Activated CD8-positive, alpha-beta memory T cell treated with anti-CD3 and anti-CD28 coated beads for 36 hours (primary cell): ENCODE data around the gene F11R. TPM values are rescaled to one million over a fixed set of nuclear protein-coding genes. Genes with fewer than 3 reads are reported as not detected.
"Not testable (repeated sequence)": the region's sequence is repeated elsewhere in the genome, so short reads cannot be mapped to it uniquely, and the experiment has no call there.

Experiments used
- CTCF ChIA-PET: fragments of 350-600 bp; sonication (Branson Sonifier 250); formaldehyde crosslinking; loops from one replicate; lab custom pipeline; 2021; ENCODE audit warnings: antibody characterized with exemption; lab: Charles Lee
- POLR2A ChIA-PET: fragments of 350-600 bp; sonication (Branson Sonifier 250); formaldehyde crosslinking; loops from one replicate; lab custom pipeline; 2021; ENCODE audit warnings: antibody characterized with exemption; lab: Charles Lee
- total RNA-seq, 2 experiments: library from RNA; stranded (reverse); gene quantifications; one replicate each; pipeline ENCODE4 v1.2.3, GENCODE V29; 2021

F11R gene
- total RNA-seq, result 10 to 100 TPM in 1 of 2 experiments, 1 to 10 TPM in 1; 8.6 to 11.5 TPM

DNA sequence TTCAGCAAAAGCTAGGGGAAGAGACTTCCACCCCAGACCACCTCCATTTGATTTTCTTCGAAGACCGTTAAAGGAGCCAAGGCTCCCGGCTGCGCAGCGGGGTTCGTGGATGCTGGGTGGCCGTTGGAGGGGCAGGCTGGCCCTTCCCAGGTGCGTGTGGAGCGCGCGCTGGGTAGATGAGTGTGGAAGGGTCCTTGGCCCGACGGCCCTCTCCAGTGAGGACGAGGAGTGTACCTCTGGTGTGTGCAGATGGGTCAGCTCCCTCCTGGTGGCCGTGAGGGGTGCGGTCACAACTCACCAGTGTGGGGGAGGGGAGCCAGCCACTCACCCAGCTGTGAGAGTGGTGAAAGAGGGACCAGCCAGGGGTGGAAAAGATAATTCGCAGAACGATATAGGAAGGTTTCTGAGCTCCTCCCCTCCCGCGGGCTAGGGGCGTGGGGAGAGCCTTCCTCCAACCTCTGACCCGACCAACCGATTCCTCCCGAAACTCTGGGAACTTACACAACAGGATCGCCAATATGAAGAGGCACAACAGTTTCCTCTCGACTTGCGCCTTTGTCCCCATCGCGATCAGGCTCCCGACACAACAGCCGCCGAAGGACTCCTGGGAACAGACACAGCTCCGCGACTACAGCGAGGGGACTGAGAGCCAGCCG, at the start of gene F11R:
TSS of gene F11R (minus strand) at position 644 of the 656 bp plus-strand sequence. CDS start at position 565, 79 bp downstream.
- POLR2A ChIA-PET, result interaction anchor here (0.6 to 1.6 kb wide), 7 partner anchors 17 to 494 kb away, joined by 3 to 6 read pairs (median 4); partner anchors contain the start of genes ARHGAP30, TSTD1 and USF1
- CTCF ChIA-PET, result interaction anchor here (1.1 to 2.1 kb wide), 3 partner anchors 17 to 77 kb away, joined by 3 to 8 read pairs (median 3); no protein-coding TSS in a partner anchor

DNA sequence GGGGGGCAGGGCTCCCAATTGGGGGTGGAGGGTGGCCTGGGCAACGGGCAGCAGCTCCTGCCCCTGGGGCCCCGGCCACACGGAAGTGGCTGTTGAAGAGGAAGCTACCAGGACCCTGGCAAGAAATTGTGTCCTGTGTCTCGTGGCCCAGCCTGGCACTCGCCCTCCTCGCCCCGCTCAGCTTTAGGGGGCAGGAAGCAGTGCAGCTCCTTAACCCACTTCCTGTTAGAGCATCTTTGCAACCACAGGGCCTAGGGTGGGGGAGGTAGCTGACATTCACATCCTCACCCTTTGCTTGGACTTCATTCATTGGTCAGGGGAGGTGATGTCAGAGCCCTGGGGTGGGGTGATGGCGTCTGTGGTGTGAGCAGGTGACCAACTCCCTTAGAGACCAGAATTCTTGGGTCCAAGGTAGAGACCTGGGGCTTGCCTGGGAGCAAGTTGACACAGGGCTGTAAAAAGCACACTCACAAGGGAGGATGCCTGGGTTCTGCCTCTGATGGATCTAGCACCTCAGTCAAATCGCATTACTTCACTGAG, 48.8 kb upstream of the F11R start, which contains the start of gene ARHGAP30:
TSS of gene ARHGAP30 (minus strand) at position 161 of the 540 bp plus-strand sequence. CDS start 267 bp downstream, outside the sequence.
- CTCF ChIA-PET, result interaction anchor here (0.9 to 5.3 kb wide), 10 partner anchors 9 to 64 kb away, joined by 3 to 42 read pairs (median 6); partner anchors contain the start of genes KLHDC9, NIT1, PFDN2 and USF1
- POLR2A ChIA-PET, result interaction anchor here (0.6 to 3.9 kb wide), 11 partner anchors 9 to 63 kb away, joined by 3 to 45 read pairs (median 4); partner anchors contain the start of genes F11R, KLHDC9, NIT1 and PFDN2

GRCh38 chr1:161069241-161069640, 48.3 kb upstream of the F11R start:
- CTCF ChIA-PET, result interaction anchor here (0.8 to 5.3 kb wide), 9 partner anchors 8 to 48 kb away, joined by 3 to 42 read pairs (median 6); partner anchors contain the start of genes KLHDC9, NIT1, PFDN2 and USF1
- POLR2A ChIA-PET, result interaction anchor here (0.8 to 3.9 kb wide), 9 partner anchors 8 to 64 kb away, joined by 3 to 45 read pairs (median 6); partner anchors contain the start of genes F11R, KLHDC9, NIT1 and PFDN2

- ChIA-PET CTCF (interaction anchor here (0.6 to 5.3 kb wide), 11 partner anchors 8 to 67 kb away, joined by 3 to 42 read pairs (median 4); partner anchors contain the start of genes KLHDC9, NIT1, PFDN2 and USF1), POLR2A (interaction anchor here (1.0 to 3.9 kb wide), 7 partner anchors 7 to 64 kb away, joined by 3 to 45 read pairs (median 6); partner anchors contain the start of genes F11R, NIT1, PFDN2 and TSTD1)
Measured at GRCh38 chr1:161068306-161069234, 47.6 kb upstream of the F11R start.

DNA sequence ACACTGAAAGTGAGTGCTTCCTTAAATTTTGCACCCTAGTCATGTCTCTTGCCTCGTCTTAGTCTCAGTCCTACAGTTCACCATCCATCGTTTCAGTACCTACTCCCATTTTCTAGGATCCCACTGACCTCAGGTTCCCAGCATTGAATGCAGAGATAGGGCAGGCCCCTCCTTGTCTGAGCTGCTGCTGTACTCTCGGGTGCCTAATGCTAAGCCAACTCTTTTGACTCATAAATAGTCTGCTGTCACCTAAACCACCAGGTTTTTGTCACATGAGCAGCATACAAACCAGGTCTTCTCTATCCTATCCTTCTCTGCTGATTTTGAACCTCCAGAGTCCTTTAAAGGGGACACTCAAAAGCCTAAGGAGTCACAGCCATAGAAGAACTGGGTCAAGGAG, 45.7 kb upstream of the F11R start:
- ChIA-PET POLR2A (no interaction called here), CTCF (interaction anchor here (0.6 to 5.3 kb wide), 4 partner anchors 31 to 222 kb away, joined by 4 to 42 read pairs (median 6); partner anchors contain the start of gene KLHDC9)

GRCh38 chr1:161065681-161066080, 44.7 kb upstream of the F11R start:
- POLR2A ChIA-PET, result interaction anchor here (1.0 kb wide), 1 partner anchor 27 kb away, joined by 3 read pairs; the partner anchor contains the start of gene TSTD1
- CTCF ChIA-PET, result interaction anchor here (0.7 to 5.3 kb wide), 7 partner anchors 20 to 221 kb away, joined by 3 to 42 read pairs (median 6); partner anchors contain the start of genes KLHDC9 and USF1

DNA sequence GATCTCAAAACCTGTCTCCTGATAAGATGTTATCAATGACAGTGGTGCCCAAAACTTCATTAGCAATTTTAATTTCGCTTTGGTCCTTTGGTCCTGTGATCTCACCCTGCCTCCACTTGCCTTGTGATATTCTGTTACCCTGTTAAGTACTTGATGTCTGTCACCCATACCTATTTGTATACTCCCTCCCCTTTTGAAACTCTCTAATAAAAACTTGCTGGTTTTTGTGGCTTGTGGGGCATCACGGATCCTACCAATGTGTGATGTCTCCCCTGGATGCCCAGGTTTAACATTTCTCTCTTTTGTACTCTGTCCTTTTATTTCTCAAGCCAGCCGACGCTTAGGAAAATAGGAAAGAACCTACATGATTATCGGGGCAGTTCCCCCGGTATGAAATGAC, 43.0 kb upstream of the F11R start:
- POLR2A ChIA-PET, result not testable (repeated sequence)
- CTCF ChIA-PET, result interaction anchor here (1.6 kb wide), 1 partner anchor 24 kb away, joined by 8 read pairs; no protein-coding TSS in a partner anchor

- POLR2A ChIA-PET, result interaction anchor here (1.8 kb wide), 1 partner anchor 8 kb away, joined by 6 read pairs; the partner anchor contains the start of gene ARHGAP30
- CTCF ChIA-PET, result interaction anchor here (0.7 to 1.8 kb wide), 7 partner anchors 8 to 89 kb away, joined by 3 to 6 read pairs (median 3); partner anchors contain the start of gene ARHGAP30
Measured at GRCh38 chr1:161061419-161061818, 40.5 kb upstream of the F11R start.

GRCh38 chr1:161059293-161059692, 38.3 kb upstream of the F11R start:
- CTCF ChIA-PET, result interaction anchor here (1.2 kb wide), 1 partner anchor 17 kb away, joined by 5 read pairs; no protein-coding TSS in a partner anchor
- POLR2A ChIA-PET, result interaction anchor here (0.7 kb wide), 1 partner anchor 10 kb away, joined by 3 read pairs; the partner anchor contains the start of gene ARHGAP30

GRCh38 chr1:161054805-161055204, 33.9 kb upstream of the F11R start:
- POLR2A ChIA-PET, result interaction anchor here (0.9 kb wide), 1 partner anchor 10 kb away, joined by 4 read pairs; no protein-coding TSS in a partner anchor
- CTCF ChIA-PET, result interaction anchor here (1.2 kb wide), 1 partner anchor 17 kb away, joined by 3 read pairs; no protein-coding TSS in a partner anchor

- CTCF ChIA-PET, result no interaction called here
- POLR2A ChIA-PET, result no interaction called here
Measured at GRCh38 chr1:161054232-161054631, 33.3 kb upstream of the F11R start.

DNA sequence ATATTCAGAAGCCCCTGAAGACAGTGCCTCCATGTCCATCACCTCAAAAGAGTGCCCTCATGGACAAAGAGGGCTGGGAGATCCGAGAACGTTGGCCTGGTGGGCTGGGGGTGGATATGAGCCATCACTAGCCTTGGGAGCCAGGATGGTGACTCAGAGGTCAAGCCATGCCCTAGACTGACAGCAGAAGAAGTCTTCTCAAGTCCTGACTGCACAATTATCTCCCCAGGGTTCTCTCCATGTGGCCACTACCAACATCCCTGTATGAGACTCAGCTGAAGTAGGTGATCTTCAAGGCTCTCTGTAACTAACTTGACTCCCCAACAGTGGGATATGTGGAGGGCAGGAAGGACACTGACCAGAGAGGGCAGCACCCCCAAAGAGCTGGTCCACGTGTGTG, 31.9 kb upstream of the F11R start:
- ChIA-PET POLR2A (no interaction called here), CTCF (no interaction called here)

DNA sequence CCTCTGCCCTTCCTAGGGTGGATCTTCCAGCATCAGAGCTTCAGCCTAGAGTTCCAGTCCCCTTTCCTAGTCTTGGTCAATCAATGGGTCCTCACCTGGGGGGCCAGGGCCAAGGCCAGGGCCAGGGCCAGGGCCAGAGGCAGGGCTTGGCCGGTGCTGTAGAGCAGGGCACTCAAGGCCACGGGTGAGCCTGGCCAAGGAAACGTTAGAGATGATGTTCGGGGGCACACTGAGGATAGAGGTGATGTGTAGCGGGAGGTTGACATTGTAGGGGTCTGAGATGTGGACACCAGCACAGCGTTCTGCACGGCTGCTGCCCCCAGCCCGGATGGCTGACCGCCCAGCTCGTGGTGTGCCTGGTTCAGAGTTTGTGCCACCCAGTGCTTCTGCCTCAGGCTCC, 30.3 kb upstream of the F11R start:
- ChIA-PET CTCF (interaction anchor here (1.2 to 1.5 kb wide), 2 partner anchors 11 to 18 kb away, joined by 4 to 5 read pairs; no protein-coding TSS in a partner anchor), POLR2A (no interaction called here)

DNA sequence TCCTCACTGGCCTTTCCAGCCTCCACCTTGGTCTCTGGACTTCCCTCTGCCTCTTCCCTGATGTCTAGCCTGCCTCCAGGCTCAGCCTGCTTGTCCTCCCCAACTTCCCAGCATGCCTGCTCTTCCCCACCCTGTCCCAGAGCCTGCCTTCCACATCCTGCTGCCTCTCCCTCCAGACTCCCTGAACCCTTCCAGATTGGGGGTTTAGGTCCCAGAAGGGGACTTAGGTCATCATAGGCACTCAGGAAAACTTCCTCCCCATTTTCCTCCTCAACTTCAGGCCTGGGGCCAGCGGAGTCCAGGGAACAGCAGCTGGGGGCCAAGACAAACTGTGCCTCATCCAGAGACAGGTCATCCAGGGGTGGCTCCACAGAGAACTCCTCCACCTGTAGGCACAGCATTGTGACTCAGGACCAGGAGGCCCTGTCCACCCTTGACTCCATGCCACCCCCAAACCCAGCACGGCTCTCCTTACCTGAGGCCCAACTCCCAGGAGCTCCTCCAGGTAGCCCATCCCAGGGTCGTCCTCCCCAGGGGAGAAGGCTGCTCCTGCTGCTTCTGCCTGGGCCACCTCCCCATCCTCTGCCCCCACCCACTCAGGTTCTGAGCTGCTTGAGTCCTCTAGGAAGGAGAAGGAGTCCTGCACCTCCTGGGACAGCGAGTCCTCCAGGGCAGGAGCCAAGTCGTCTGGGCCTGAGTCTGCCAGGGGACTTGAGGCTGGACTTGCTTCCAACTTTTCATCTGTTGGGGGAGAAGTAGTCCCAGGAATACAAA, 28.2 kb upstream of the F11R start:
- POLR2A ChIA-PET, result interaction anchor here (0.7 kb wide), 1 partner anchor 13 kb away, joined by 7 read pairs; no protein-coding TSS in a partner anchor
- CTCF ChIA-PET, result no interaction called here

DNA sequence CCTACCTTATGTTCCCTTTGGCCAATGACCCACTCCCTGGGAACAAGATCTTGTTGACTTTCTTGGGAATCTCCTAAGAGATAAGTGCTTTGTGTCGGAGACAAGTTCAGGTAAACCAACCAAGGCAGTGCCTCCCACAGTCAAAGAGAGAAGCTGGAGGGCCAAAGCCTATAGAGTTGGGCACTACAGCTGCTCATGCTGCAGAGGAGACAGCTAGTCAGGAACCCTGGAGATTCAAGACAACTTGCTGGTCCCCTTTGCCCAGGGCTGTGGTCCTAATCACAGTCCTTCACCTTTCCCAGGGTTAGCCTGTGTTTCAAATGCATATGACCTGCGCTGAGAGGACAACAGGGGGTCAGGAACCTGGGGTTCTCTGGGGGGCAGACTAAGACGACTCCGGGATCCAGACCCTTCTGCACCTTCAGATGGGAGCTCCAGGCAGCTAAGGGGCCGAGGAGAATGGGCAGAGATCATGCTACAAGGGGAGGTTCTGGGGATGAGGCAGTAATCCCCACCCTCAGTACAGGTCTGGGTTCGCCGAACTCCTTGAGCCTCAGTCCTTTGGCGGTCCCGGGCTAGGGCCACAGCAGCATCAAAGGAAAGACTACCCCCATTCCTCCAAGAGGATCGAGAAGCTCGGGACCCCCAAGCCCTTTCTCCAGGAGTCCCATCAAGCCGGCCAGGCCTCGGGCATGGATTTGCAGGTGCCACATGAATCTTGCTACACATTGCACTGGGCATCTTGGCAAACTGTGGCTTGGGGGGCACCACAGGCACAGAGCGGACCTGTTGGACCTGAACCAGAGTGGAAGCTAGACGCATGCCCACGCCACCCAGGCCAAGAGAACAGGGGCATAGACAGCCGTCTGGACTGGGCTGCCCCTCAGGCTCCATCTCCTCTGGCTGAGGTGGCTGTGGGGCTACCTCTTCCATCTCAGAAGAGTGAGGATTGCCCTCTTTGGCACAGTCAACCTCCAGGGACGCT, 26.8 kb upstream of the F11R start:
- POLR2A ChIA-PET, result interaction anchor here (1.4 to 4.5 kb wide), 3 partner anchors 9 to 70 kb away, joined by 3 to 45 read pairs (median 4); partner anchors contain the start of genes ARHGAP30, NIT1, PFDN2 and TSTD1
- CTCF ChIA-PET, result interaction anchor here (1.1 to 4.1 kb wide), 6 partner anchors 10 to 91 kb away, joined by 3 to 24 read pairs (median 6); partner anchors contain the start of genes ARHGAP30 and KLHDC9
